Chondrocyte (in vitro differentiated cells): ENCODE measurements around the gene SLC22A17. TPM values are rescaled to one million over a fixed set of nuclear protein-coding genes. Genes with fewer than 3 reads are reported as not detected.

ENCODE experiments used
- DNase-seq: peaks from one replicate; pipeline ENCODE4 v3.0.0; 2021; ENCODE audit warnings: mixed read lengths, low spot score
- H3K27ac Mint-ChIP-seq: one replicate; pipeline ENCODE4 v1.8.0; 2021; ENCODE audit warnings: mild to moderate bottlenecking, moderate library complexity, mixed read lengths; ENCODE audit not compliant: unreplicated experiment
- H3K27me3 Mint-ChIP-seq: 2 replicates; pipeline ENCODE4 v1.8.0; 2021; ENCODE audit warnings: low read depth, mixed read lengths
- H3K36me3 Mint-ChIP-seq: 2 replicates; pipeline ENCODE4 v1.8.0; 2021; ENCODE audit warnings: low read depth, mixed read lengths
- H3K4me1 Mint-ChIP-seq: 2 replicates; pipeline ENCODE4 v1.8.0; 2021; ENCODE audit warnings: low read depth, mild to moderate bottlenecking, mixed read lengths
- H3K4me3 Mint-ChIP-seq: one replicate; pipeline ENCODE4 v1.8.0; 2021; ENCODE audit warnings: mild to moderate bottlenecking, moderate library complexity, mixed read lengths; ENCODE audit not compliant: unreplicated experiment
- H3K9me3 Mint-ChIP-seq: 2 replicates; pipeline ENCODE4 v1.8.0; 2021; ENCODE audit warnings: low read depth, mixed read lengths
- CTCF ChIP-seq: fragments of 200-600 bp; sonication (generic); IDR thresholded peaks from 2 replicates; pipeline ENCODE4 v1.5.0; 2021; ENCODE audit warnings: antibody characterized with exemption, mild to moderate bottlenecking, moderate library complexity
- total RNA-seq: library from RNA; stranded (reverse); gene quantifications from 3 replicates; pipeline ENCODE4 v1.2.1, GENCODE V29; 2021

The SLC22A17 gene
- total RNA-seq, 1 donor from 2014 or later, result 40.3 TPM

DNA sequence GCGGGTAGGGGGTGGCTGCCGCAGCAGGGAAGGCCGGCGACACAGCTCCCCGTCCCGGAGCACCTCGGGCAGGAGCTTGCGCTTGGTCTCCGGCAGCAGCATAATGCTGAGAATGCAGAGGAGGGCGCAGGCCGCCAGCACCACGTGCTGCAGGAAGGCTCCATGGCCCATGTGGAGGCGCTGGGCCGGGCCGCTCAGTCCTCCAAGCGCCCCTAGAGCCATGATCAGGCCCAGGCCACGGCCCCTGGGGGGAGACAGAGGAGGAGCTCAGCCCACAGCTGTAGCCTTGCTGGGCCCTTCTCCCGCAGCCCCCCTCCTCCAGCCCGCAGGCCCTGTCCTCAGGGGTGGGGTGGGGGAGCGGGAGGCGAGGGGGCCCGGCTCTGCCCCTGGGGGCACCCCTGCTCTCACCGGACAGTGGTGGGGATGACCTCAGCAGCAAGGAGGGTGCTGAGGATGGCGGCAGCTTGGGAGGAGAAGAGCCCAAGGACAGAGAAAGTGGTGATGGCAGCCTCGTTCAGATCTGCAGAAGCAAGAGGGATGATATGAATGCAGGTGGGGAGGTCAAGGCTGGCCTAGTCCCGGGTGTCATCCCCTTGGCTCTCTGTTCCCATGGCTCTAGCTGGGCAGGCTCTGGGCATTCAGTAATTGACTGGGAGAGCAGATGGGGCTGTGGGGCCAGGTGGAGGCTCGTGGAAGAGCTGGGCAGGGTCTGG lies 5.8 kb downstream of the SLC22A17 start:
- no peak for DNase-seq
- Mint-ChIP-seq H3K27ac (no peak overlapping the region), H3K36me3 (peaks cover 7% of the 10 kb centered on the region), H3K4me1 (peaks cover 3% of the 10 kb centered on the region), H3K4me3 (no peak overlapping the region), H3K27me3 (no peaks in the 10 kb centered on the region), H3K9me3 (no peaks in the 10 kb centered on the region)
- TF ChIP-seq CTCF, result no peak

- H3K4me1 Mint-ChIP-seq, result peaks cover under 1% of the 10 kb centered on the region
- peaks cover 7% of the 10 kb centered on the region for H3K36me3 Mint-ChIP-seq
- H3K27ac Mint-ChIP-seq, result no peak overlapping the region
- no peak overlapping the region for H3K4me3 Mint-ChIP-seq
- H3K27me3 Mint-ChIP-seq, result no peaks in the 10 kb centered on the region
- DNase-seq, result no peak
- TF ChIP-seq CTCF, result no peak
- H3K9me3 Mint-ChIP-seq, result no peaks in the 10 kb centered on the region
Measured at GRCh38 chr14:23345987-23346692, 6.5 kb downstream of the SLC22A17 start.

- Mint-ChIP-seq H3K4me3 (no peak overlapping the region), H3K27me3 (no peaks in the 10 kb centered on the region), H3K9me3 (peaks cover 8% of the 10 kb centered on the region), H3K36me3 (peaks cover 4% of the 10 kb centered on the region), H3K27ac (no peak overlapping the region), H3K4me1 (no peaks in the 10 kb centered on the region)
- no peak for DNase-seq
- TF ChIP-seq CTCF, result peak; percentile 50
Measured at GRCh38 chr14:23344481-23344880, 8.2 kb downstream of the SLC22A17 start.

DNA sequence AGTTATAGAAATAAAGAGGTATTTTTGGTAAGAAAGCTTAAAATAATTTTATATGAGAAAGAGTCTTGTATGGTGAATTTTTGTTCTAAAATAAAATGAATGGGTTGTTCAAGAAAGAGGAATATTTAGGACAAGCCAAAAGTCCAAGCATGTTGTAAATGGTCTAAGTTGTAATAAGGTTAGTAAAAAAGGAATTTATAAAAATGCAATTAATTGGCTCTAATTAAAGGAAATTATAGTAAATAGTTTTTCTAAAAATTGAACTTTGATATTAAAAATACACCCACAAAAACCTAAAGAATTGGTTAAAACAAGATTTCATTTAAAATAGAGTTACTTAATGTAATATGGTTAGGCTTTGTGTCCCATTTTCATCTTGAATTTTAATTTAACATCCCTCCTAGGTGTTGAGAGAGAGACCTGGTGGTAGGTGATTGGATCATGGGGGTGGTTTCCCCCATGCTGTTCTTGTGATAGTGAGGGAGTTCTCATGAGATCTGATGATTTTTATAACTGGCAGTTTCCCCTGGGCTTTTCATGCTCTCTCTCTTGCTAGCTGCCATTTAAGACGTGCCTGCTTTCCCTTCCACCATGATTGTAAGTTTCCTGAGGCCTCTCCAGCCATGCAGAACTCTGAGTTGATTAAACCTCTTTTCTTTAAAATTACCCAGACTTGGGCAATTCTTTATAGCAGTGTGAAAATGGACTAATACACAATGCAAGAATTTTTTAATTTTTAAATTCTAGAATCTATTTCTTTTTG lies 13.0 kb downstream of the SLC22A17 start:
- no peak for DNase-seq
- TF ChIP-seq CTCF, result no peak
- Mint-ChIP-seq H3K27me3 (peaks cover 7% of the 10 kb centered on the region), H3K36me3 (peaks cover 2% of the 10 kb centered on the region), H3K4me1 (no peaks in the 10 kb centered on the region), H3K4me3 (no peak overlapping the region), H3K27ac (no peak overlapping the region), H3K9me3 (peaks cover 10% of the 10 kb centered on the region)

DNA sequence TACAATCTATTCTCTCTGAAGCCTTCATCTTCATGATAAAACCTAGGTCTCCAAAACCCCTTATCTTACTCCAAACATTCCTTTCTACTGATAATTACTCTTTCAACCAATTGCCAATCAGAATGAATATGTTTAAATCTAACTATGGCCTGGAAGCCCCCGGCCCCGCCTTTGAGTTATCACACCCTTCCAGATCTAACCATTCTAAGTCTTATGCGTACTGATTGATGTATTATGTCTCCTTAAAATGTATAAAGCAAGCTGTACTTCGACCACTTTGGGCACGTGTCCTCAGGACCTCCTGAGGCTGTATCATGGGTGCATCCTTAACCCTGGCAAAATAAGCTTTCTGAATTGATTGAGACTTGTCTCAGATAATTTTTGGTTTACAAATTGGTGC lies 17.1 kb downstream of the SLC22A17 start:
- no peak overlapping the region for H3K4me3 Mint-ChIP-seq
- DNase-seq, result no peak
- no peak overlapping the region for H3K27ac Mint-ChIP-seq
- H3K36me3 Mint-ChIP-seq, result peaks cover 2% of the 10 kb centered on the region
- no peak for TF ChIP-seq CTCF
- H3K4me1 Mint-ChIP-seq, result no peaks in the 10 kb centered on the region
- peaks cover 7% of the 10 kb centered on the region for H3K27me3 Mint-ChIP-seq
- H3K9me3 Mint-ChIP-seq, result peaks cover 10% of the 10 kb centered on the region
